A673 (cell line): ENCODE measurements around the gene TRAF4.

Experiments
- CTCF ChIP-seq: fragments of 300-800, 200-600 bp; sonication (generic); conservative IDR thresholded peaks from 2 replicates; pipeline ENCODE4 v1.5.1; 2017; ENCODE audit warnings: low read depth, mild to moderate bottlenecking, antibody characterized with exemption, low read length, moderate library complexity, mixed read lengths
- EZH2 ChIP-seq: fragments of 200-600 bp; sonication (generic); IDR thresholded peaks from 2 replicates; pipeline ENCODE4 v1.6.1; 2017; ENCODE audit warnings: borderline replicate concordance, low read depth, mild to moderate bottlenecking, mixed read lengths, antibody characterized with exemption, low read length; ENCODE audit not compliant: poor library complexity, severe bottlenecking

- TF ChIP-seq CTCF (no peak), EZH2 (no peak)
Observed at GRCh38 chr17:28706471-28707338, 37.1 kb upstream of the TRAF4 start.
